Measurements from ENCODE around the gene DRG2.

- TF ChIP-seq CTCF (IDR thresholded peaks at IDR 0.05) = no peak
- no peak for TF ChIP-seq EP300 (IDR thresholded peaks at IDR 0.05)
Observed at GRCh38 chr17:18093616-18094408, 6.1 kb downstream of the DRG2 start.
